Hematopoietic multipotent progenitor cell treated with erythropoietin and hydrocortisone succinate and interleukin-3 and kit ligand, for 15 days (in vitro differentiated cells): ENCODE data around the gene GFM1.

Experiments
- DNase-seq: peaks from one replicate; pipeline ENCODE4 v3.0.0-alpha.2; 2015; ENCODE audit warnings: low spot score

Gene GFM1

GRCh38 chr3:158727206-158728060 is 83.1 kb downstream of the GFM1 start:
- peak; percentile 91 for DNase-seq

- DNase-seq = no peak
Measured at GRCh38 chr3:158728061-158728377, 83.7 kb downstream of the GFM1 start.

GRCh38 chr3:158728851-158729250 is 84.5 kb downstream of the GFM1 start:
- no peak for DNase-seq

GRCh38 chr3:158731486-158731885 is 87.2 kb downstream of the GFM1 start:
- no peak for DNase-seq

GRCh38 chr3:158731938-158732855 is 87.9 kb downstream of the GFM1 start, which contains the start of gene RARRES1:
TSS of gene RARRES1 (minus strand) at chr3:158732457. CDS start at chr3:158732415, 42 bp downstream.
- DNase-seq = peak; percentile 67

GRCh38 chr3:158732856-158733200 is 88.5 kb downstream of the GFM1 start:
- no peak for DNase-seq

GRCh38 chr3:158733656-158734055 is 89.3 kb downstream of the GFM1 start:
- no peak for DNase-seq

GRCh38 chr3:158735296-158736033 is 91.1 kb downstream of the GFM1 start:
- no peak for DNase-seq

- DNase-seq = no peak
Measured at GRCh38 chr3:158737410-158737809, 93.1 kb downstream of the GFM1 start.

GRCh38 chr3:158737976-158738615 is 93.8 kb downstream of the GFM1 start:
- DNase-seq = no peak

- DNase-seq = no peak
Measured at GRCh38 chr3:158738653-158739052, 94.3 kb downstream of the GFM1 start.

- DNase-seq = no peak
Measured at GRCh38 chr3:158739078-158739477, 94.8 kb downstream of the GFM1 start.

GRCh38 chr3:158739661-158740060 is 95.3 kb downstream of the GFM1 start:
- no peak for DNase-seq
